Measurements from ENCODE around the gene DPP3. TPM values are rescaled to one million over a fixed set of nuclear protein-coding genes. Genes with fewer than 3 reads are reported as not detected.

The DPP3 gene
- polyA plus RNA-seq, 3 donors, result 22.4 to 37.0 (median 26.7) TPM

DNA sequence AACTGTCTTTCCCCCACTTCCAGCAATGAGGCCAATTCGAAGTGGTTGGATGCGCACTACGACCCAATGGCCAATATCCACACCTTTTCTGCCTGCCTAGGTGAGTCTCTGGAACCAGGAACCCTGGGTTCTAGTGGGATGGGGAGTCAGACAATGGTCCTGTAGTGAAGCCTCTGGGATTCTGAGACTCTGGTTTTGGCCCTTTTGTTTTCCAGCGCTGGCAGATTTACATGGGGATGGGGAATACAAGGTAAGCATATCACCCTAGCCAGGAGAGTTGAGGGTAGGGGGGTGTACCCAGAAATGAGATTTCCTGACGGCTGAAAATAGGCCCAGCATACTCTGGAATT, 30.7 kb downstream of the DPP3 start:
- Histone ChIP-seq H3K27me3 (ENCODE audit: control insufficient read depth in 2 of 2, insufficient read depth in 2 of 2, low read length in 2 of 2) (no peaks in the 10 kb centered on the region), H3K36me3 (replicated peaks in 1 of 2; ENCODE audit: control insufficient read depth in 1 of 2, insufficient read depth in 2 of 2, low read length in 2 of 2) (peaks cover 0 to 4% of the 10 kb centered on the region in 2 donors), H3K9ac (ENCODE audit: insufficient read depth, low read length, poor library complexity, severe bottlenecking) (no peak overlapping the region), H4K20me1 (ENCODE audit: insufficient read depth, low read length) (no peaks in the 10 kb centered on the region), H3K9me3 (replicated peaks in 1 of 2; ENCODE audit: control insufficient read depth in 1 of 2, insufficient read depth in 1 of 2, low read length in 2 of 2) (no peaks in the 10 kb centered on the region), H2AFZ (ENCODE audit: insufficient read depth, low read depth, low read length, poor library complexity, severe bottlenecking) (peak overlapping the region; percentile 96), H3K27ac (ENCODE audit: low read depth in 1 of 2, low read length in 2 of 2) (peak overlapping the region in 1 of 2 donors; percentile 61), H3K4me3 (replicated peaks in 1 of 3; ENCODE audit: low read depth in 2 of 3, low read length in 3 of 3) (peak overlapping the region; percentile 64 to 94 (median 79)), H3K4me1 (ENCODE audit: control insufficient read depth in 1 of 2, insufficient read depth in 2 of 2, low read length in 2 of 2) (peaks cover 11 to 22% of the 10 kb centered on the region in 2 donors), H3K4me2 (replicated peaks; ENCODE audit: extremely low read depth, low read length, poor library complexity, severe bottlenecking) (peak overlapping the region; percentile 92), H3K79me2 (ENCODE audit: insufficient read depth, low read length) (no peaks in the 10 kb centered on the region)
- TF ChIP-seq, protein P1, sequence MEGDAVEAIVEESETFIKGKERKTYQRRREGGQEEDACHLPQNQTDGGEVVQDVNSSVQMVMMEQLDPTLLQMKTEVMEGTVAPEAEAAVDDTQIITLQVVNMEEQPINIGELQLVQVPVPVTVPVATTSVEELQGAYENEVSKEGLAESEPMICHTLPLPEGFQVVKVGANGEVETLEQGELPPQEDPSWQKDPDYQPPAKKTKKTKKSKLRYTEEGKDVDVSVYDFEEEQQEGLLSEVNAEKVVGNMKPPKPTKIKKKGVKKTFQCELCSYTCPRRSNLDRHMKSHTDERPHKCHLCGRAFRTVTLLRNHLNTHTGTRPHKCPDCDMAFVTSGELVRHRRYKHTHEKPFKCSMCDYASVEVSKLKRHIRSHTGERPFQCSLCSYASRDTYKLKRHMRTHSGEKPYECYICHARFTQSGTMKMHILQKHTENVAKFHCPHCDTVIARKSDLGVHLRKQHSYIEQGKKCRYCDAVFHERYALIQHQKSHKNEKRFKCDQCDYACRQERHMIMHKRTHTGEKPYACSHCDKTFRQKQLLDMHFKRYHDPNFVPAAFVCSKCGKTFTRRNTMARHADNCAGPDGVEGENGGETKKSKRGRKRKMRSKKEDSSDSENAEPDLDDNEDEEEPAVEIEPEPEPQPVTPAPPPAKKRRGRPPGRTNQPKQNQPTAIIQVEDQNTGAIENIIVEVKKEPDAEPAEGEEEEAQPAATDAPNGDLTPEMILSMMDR (IDR thresholded peaks at IDR 0.05), result no peak
- WGBS (ENCODE audit: insufficient coverage), result no CpG with 5 or more reads among the region's 5 CpGs
- Mint-ChIP-seq H3K27me3 (ENCODE audit: low read depth in 3 of 3) (peaks cover 0 to 2% (median 0%) of the 10 kb centered on the region in 3 donors), H3K9me3 (no peaks in the 10 kb centered on the region), H3K4me3 (peak overlapping the region; percentile 86 to 94), H3K4me1 (peaks cover 16% of the 10 kb centered on the region), H3K27ac (peak overlapping the region in 5 of 7 donors; percentile 8 to 88 (median 74)), H3K36me3 (peaks cover 13 to 34% of the 10 kb centered on the region in 2 donors)
- intact Hi-C loops (cut with micrococcal nuclease), result no loop called here
- DNase-seq, result no peak

DNA sequence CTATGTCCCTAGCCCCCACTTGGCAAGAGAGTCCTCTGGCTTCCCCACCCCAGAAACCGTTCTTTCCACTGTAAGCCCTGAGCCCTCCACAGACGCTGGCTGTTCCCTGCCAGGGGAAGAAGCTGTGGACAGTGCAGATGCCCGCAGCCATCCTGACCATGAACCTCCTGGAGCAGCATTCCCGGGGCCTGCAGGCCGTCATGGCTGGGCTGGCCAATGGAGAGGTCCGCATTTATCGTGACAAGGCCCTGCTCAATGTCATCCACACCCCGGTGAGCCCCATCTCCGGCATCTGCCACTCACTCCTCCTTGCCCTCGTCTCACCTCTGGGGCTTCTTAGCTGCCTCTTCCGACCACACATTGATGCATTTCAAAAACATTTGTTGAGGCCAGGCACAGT, 43.4 kb downstream of the DPP3 start:
- Histone ChIP-seq H3K79me2 (ENCODE audit: insufficient read depth, low read length) (no peaks in the 10 kb centered on the region), H3K27me3 (ENCODE audit: control insufficient read depth in 2 of 2, insufficient read depth in 2 of 2, low read length in 2 of 2) (no peaks in the 10 kb centered on the region), H3K36me3 (replicated peaks in 1 of 2; ENCODE audit: control insufficient read depth in 1 of 2, insufficient read depth in 2 of 2, low read length in 2 of 2) (peaks cover 28 to 68% of the 10 kb centered on the region in 2 donors), H2AFZ (ENCODE audit: insufficient read depth, low read depth, low read length, poor library complexity, severe bottlenecking) (no peak overlapping the region), H3K4me3 (replicated peaks in 1 of 3; ENCODE audit: low read depth in 2 of 3, low read length in 3 of 3) (no peak overlapping the region), H3K4me1 (ENCODE audit: control insufficient read depth in 1 of 2, insufficient read depth in 2 of 2, low read length in 2 of 2) (no peaks in the 10 kb centered on the region), H4K20me1 (ENCODE audit: insufficient read depth, low read length) (no peaks in the 10 kb centered on the region), H3K9me3 (replicated peaks in 1 of 2; ENCODE audit: control insufficient read depth in 1 of 2, insufficient read depth in 1 of 2, low read length in 2 of 2) (no peaks in the 10 kb centered on the region), H3K4me2 (replicated peaks; ENCODE audit: extremely low read depth, low read length, poor library complexity, severe bottlenecking) (no peak overlapping the region), H3K27ac (ENCODE audit: low read depth in 1 of 2, low read length in 2 of 2) (no peak overlapping the region), H3K9ac (ENCODE audit: insufficient read depth, low read length, poor library complexity, severe bottlenecking) (no peak overlapping the region)
- no peak overlapping the region for H3K4me3 Mint-ChIP-seq
- TF ChIP-seq, protein P1 (IDR thresholded peaks at IDR 0.05), result no peak
- peaks cover 0 to 5% (median 0%) of the 10 kb centered on the region in 3 donors for H3K27me3 Mint-ChIP-seq (ENCODE audit: low read depth in 3 of 3)
- no peaks in the 10 kb centered on the region for H3K4me1 Mint-ChIP-seq
- intact Hi-C loops (cut with micrococcal nuclease), result no loop called here
- H3K27ac Mint-ChIP-seq, result no peak overlapping the region
- DNase-seq, result no peak
- no peaks in the 10 kb centered on the region for H3K9me3 Mint-ChIP-seq
- H3K36me3 Mint-ChIP-seq, result peaks cover 50 to 69% of the 10 kb centered on the region in 2 donors
- WGBS (ENCODE audit: insufficient coverage), result over 99% methylated on average over 10 of the region's 11 CpGs

Data from CD14-positive monocyte (primary cell).